ENCODE results near the gene PARD3. TPM values are rescaled to one million over a fixed set of nuclear protein-coding genes. Genes with fewer than 3 reads are reported as not detected.

The PARD3 gene
- total RNA-seq, 3 donors from 2014 or later, result 0.35 to 0.53 (median 0.37) TPM

- H3K36me3 Mint-ChIP-seq (ENCODE audit: insufficient read depth), result no peaks in the 10 kb centered on the region
- H3K9me3 Mint-ChIP-seq, result no peaks in the 10 kb centered on the region
- DNase-seq (no peak), ATAC-seq (no peak)
- H3K4me1 Mint-ChIP-seq (ENCODE audit: low read depth), result no peaks in the 10 kb centered on the region
- peaks cover 3% of the 10 kb centered on the region for H3K27me3 Mint-ChIP-seq (ENCODE audit: low read depth)
- H3K4me3 Mint-ChIP-seq, result no peak overlapping the region
These were observed 196.5 kb downstream of the PARD3 start for GRCh38 chr10:34618611-34619010.

GRCh38 chr10:34615770-34616169, 199.3 kb downstream of the PARD3 start:
- H3K4me3 Mint-ChIP-seq, result no peak overlapping the region
- H3K9me3 Mint-ChIP-seq, result no peaks in the 10 kb centered on the region
- no peaks in the 10 kb centered on the region for H3K36me3 Mint-ChIP-seq (ENCODE audit: insufficient read depth)
- DNase-seq (no peak), ATAC-seq (no peak)
- no peaks in the 10 kb centered on the region for H3K4me1 Mint-ChIP-seq (ENCODE audit: low read depth)
- H3K27me3 Mint-ChIP-seq (ENCODE audit: low read depth), result peaks cover 3% of the 10 kb centered on the region

GRCh38 chr10:34613491-34613890, 201.6 kb downstream of the PARD3 start:
- Mint-ChIP-seq H3K4me3 (no peak overlapping the region), H3K36me3 (ENCODE audit: insufficient read depth) (no peaks in the 10 kb centered on the region), H3K9me3 (no peaks in the 10 kb centered on the region), H3K4me1 (ENCODE audit: low read depth) (no peaks in the 10 kb centered on the region), H3K27me3 (ENCODE audit: low read depth) (no peaks in the 10 kb centered on the region)
- DNase-seq (no peak), ATAC-seq (no peak)

- no peak overlapping the region for H3K4me3 Mint-ChIP-seq
- H3K36me3 Mint-ChIP-seq (ENCODE audit: insufficient read depth), result no peaks in the 10 kb centered on the region
- ATAC-seq (no peak), DNase-seq (no peak)
- no peaks in the 10 kb centered on the region for H3K9me3 Mint-ChIP-seq
- H3K27me3 Mint-ChIP-seq (ENCODE audit: low read depth), result no peaks in the 10 kb centered on the region
- no peaks in the 10 kb centered on the region for H3K4me1 Mint-ChIP-seq (ENCODE audit: low read depth)
These were observed 202.2 kb downstream of the PARD3 start for GRCh38 chr10:34612938-34613337.

- Mint-ChIP-seq H3K4me3 (no peak overlapping the region), H3K27me3 (ENCODE audit: low read depth) (no peaks in the 10 kb centered on the region), H3K4me1 (ENCODE audit: low read depth) (no peaks in the 10 kb centered on the region), H3K36me3 (ENCODE audit: insufficient read depth) (no peaks in the 10 kb centered on the region), H3K9me3 (no peaks in the 10 kb centered on the region)
- ATAC-seq (no peak), DNase-seq (no peak)
These were observed 202.7 kb downstream of the PARD3 start for GRCh38 chr10:34612446-34612845.

GRCh38 chr10:34609287-34609940, 205.7 kb downstream of the PARD3 start:
- H3K4me3 Mint-ChIP-seq, result no peak overlapping the region
- H3K4me1 Mint-ChIP-seq (ENCODE audit: low read depth), result no peaks in the 10 kb centered on the region
- DNase-seq (no peak), ATAC-seq (no peak)
- no peaks in the 10 kb centered on the region for H3K9me3 Mint-ChIP-seq
- no peaks in the 10 kb centered on the region for H3K36me3 Mint-ChIP-seq (ENCODE audit: insufficient read depth)
- peaks cover 3% of the 10 kb centered on the region for H3K27me3 Mint-ChIP-seq (ENCODE audit: low read depth)

GRCh38 chr10:34607894-34608293, 207.2 kb downstream of the PARD3 start:
- peaks cover 3% of the 10 kb centered on the region for H3K27me3 Mint-ChIP-seq (ENCODE audit: low read depth)
- H3K9me3 Mint-ChIP-seq, result no peaks in the 10 kb centered on the region
- no peaks in the 10 kb centered on the region for H3K4me1 Mint-ChIP-seq (ENCODE audit: low read depth)
- DNase-seq (no peak), ATAC-seq (no peak)
- no peak overlapping the region for H3K4me3 Mint-ChIP-seq
- no peaks in the 10 kb centered on the region for H3K36me3 Mint-ChIP-seq (ENCODE audit: insufficient read depth)

- Mint-ChIP-seq H3K27me3 (ENCODE audit: low read depth) (peaks cover 3% of the 10 kb centered on the region), H3K9me3 (no peaks in the 10 kb centered on the region), H3K4me3 (no peak overlapping the region), H3K36me3 (ENCODE audit: insufficient read depth) (no peaks in the 10 kb centered on the region), H3K4me1 (ENCODE audit: low read depth) (no peaks in the 10 kb centered on the region)
- DNase-seq, result no peak
- no peak for ATAC-seq
These were observed 208.2 kb downstream of the PARD3 start for GRCh38 chr10:34606890-34607289.

- no peak overlapping the region for H3K4me3 Mint-ChIP-seq
- ATAC-seq (no peak), DNase-seq (no peak)
- no peaks in the 10 kb centered on the region for H3K9me3 Mint-ChIP-seq
- no peaks in the 10 kb centered on the region for H3K36me3 Mint-ChIP-seq (ENCODE audit: insufficient read depth)
- no peaks in the 10 kb centered on the region for H3K4me1 Mint-ChIP-seq (ENCODE audit: low read depth)
- H3K27me3 Mint-ChIP-seq (ENCODE audit: low read depth), result peaks cover 3% of the 10 kb centered on the region
These were observed 212.6 kb downstream of the PARD3 start for GRCh38 chr10:34602478-34602877.

GRCh38 chr10:34601691-34602090, 213.4 kb downstream of the PARD3 start:
- no peak for ATAC-seq
- Mint-ChIP-seq H3K4me1 (ENCODE audit: low read depth) (no peaks in the 10 kb centered on the region), H3K36me3 (ENCODE audit: insufficient read depth) (no peaks in the 10 kb centered on the region), H3K27me3 (ENCODE audit: low read depth) (no peaks in the 10 kb centered on the region), H3K9me3 (no peaks in the 10 kb centered on the region), H3K4me3 (no peak overlapping the region)
- no peak for DNase-seq

GRCh38 chr10:34599026-34599795, 215.9 kb downstream of the PARD3 start:
- no peaks in the 10 kb centered on the region for H3K9me3 Mint-ChIP-seq
- ATAC-seq (no peak), DNase-seq (no peak)
- no peak overlapping the region for H3K4me3 Mint-ChIP-seq
- no peaks in the 10 kb centered on the region for H3K27me3 Mint-ChIP-seq (ENCODE audit: low read depth)
- no peaks in the 10 kb centered on the region for H3K36me3 Mint-ChIP-seq (ENCODE audit: insufficient read depth)
- H3K4me1 Mint-ChIP-seq (ENCODE audit: low read depth), result no peaks in the 10 kb centered on the region

- ATAC-seq (no peak), DNase-seq (no peak)
- H3K4me1 Mint-ChIP-seq (ENCODE audit: low read depth), result no peaks in the 10 kb centered on the region
- H3K9me3 Mint-ChIP-seq, result no peaks in the 10 kb centered on the region
- no peak overlapping the region for H3K4me3 Mint-ChIP-seq
- H3K27me3 Mint-ChIP-seq (ENCODE audit: low read depth), result no peaks in the 10 kb centered on the region
- H3K36me3 Mint-ChIP-seq (ENCODE audit: insufficient read depth), result no peaks in the 10 kb centered on the region
These were observed 218.7 kb downstream of the PARD3 start for GRCh38 chr10:34596351-34596750.

- H3K9me3 Mint-ChIP-seq, result no peaks in the 10 kb centered on the region
- DNase-seq (no peak), ATAC-seq (no peak)
- no peak overlapping the region for H3K4me3 Mint-ChIP-seq
- H3K4me1 Mint-ChIP-seq (ENCODE audit: low read depth), result no peaks in the 10 kb centered on the region
- H3K27me3 Mint-ChIP-seq (ENCODE audit: low read depth), result no peaks in the 10 kb centered on the region
- no peaks in the 10 kb centered on the region for H3K36me3 Mint-ChIP-seq (ENCODE audit: insufficient read depth)
These were observed 221.2 kb downstream of the PARD3 start for GRCh38 chr10:34593930-34594329.

GRCh38 chr10:34593374-34593890, 221.7 kb downstream of the PARD3 start:
- Mint-ChIP-seq H3K9me3 (no peaks in the 10 kb centered on the region), H3K4me1 (ENCODE audit: low read depth) (no peaks in the 10 kb centered on the region), H3K4me3 (no peak overlapping the region), H3K27me3 (ENCODE audit: low read depth) (no peaks in the 10 kb centered on the region), H3K36me3 (ENCODE audit: insufficient read depth) (no peaks in the 10 kb centered on the region)
- DNase-seq (no peak), ATAC-seq (no peak)

GRCh38 chr10:34590793-34591192, 224.3 kb downstream of the PARD3 start:
- no peaks in the 10 kb centered on the region for H3K9me3 Mint-ChIP-seq
- no peaks in the 10 kb centered on the region for H3K27me3 Mint-ChIP-seq (ENCODE audit: low read depth)
- no peak overlapping the region for H3K4me3 Mint-ChIP-seq
- ATAC-seq, result no peak
- no peaks in the 10 kb centered on the region for H3K36me3 Mint-ChIP-seq (ENCODE audit: insufficient read depth)
- no peaks in the 10 kb centered on the region for H3K4me1 Mint-ChIP-seq (ENCODE audit: low read depth)
- no peak for DNase-seq
